CD14-positive monocyte (primary cell): Measurements from ENCODE around the gene PRSS16. TPM values are rescaled to one million over a fixed set of nuclear protein-coding genes. Genes with fewer than 3 reads are reported as not detected.

Experiments used
- DNase-seq, 3 donors: peaks; one replicate each; pipeline ENCODE4 v3.0.0-alpha.2; 2011 to 2022
- H2AFZ ChIP-seq: 2 replicates; pipeline ENCODE4 v1.6.0; 2012; ENCODE audit warnings: mild to moderate bottlenecking, low read depth, low read length, inconsistent platforms; ENCODE audit not compliant: insufficient read depth, poor library complexity, severe bottlenecking
- H3K27ac ChIP-seq, 2 donors: 1 replicate in 1 of 2; 2 replicates in 1 of 2; pipeline ENCODE4 v1.5.1; 2012 to 2013; ENCODE audit warnings: low read length in 2 of 2, control low read depth in 1 of 2, inconsistent platforms in 1 of 2, low read depth in 1 of 2, mild to moderate bottlenecking in 1 of 2
- H3K27me3 ChIP-seq, 2 donors: one replicate each; pipeline versions ENCODE4 v1.6.0 to v1.6.1; 2011 to 2013; ENCODE audit warnings: low read length in 2 of 2; ENCODE audit not compliant: control insufficient read depth in 2 of 2, insufficient read depth in 2 of 2
- H3K36me3 ChIP-seq, 2 donors: replicated peaks in 1 of 2; 1 replicate in 1 of 2; 2 replicates in 1 of 2; pipeline versions ENCODE4 v1.5.1 to v1.6.1; 2012 to 2013; ENCODE audit warnings: low read length in 2 of 2, control low read depth in 1 of 2, inconsistent platforms in 1 of 2, mild to moderate bottlenecking in 1 of 2; ENCODE audit not compliant: insufficient read depth in 2 of 2, control insufficient read depth in 1 of 2
- H3K4me1 ChIP-seq, 2 donors: 1 replicate in 1 of 2; 2 replicates in 1 of 2; pipeline versions ENCODE4 v1.5.1 to v1.6.1; 2012 to 2013; ENCODE audit warnings: low read length in 2 of 2, control low read depth in 1 of 2, inconsistent platforms in 1 of 2, mild to moderate bottlenecking in 1 of 2, moderate library complexity in 1 of 2; ENCODE audit not compliant: insufficient read depth in 2 of 2, control insufficient read depth in 1 of 2
- H3K4me2 ChIP-seq: replicated peaks from 2 replicates; pipeline ENCODE3; 2012; ENCODE audit warnings: low read length, moderate library complexity, mild to moderate bottlenecking; ENCODE audit not compliant: poor library complexity, severe bottlenecking; ENCODE audit errors: extremely low read depth
- H3K4me3 ChIP-seq, 3 experiments: fragments of 200-600 bp in 1 of 3; sonication (generic) in 1 of 3; replicated peaks in 1 of 3; 1 replicate in 2 of 3; 2 replicates in 1 of 3; pipeline ENCODE4 v1.5.1; 2011 to 2013; ENCODE audit warnings: low read length in 3 of 3, mild to moderate bottlenecking in 3 of 3, control low read depth in 2 of 3, low read depth in 2 of 3, inconsistent platforms in 1 of 3, moderate library complexity in 1 of 3
- H3K79me2 ChIP-seq: 2 replicates; pipeline ENCODE4 v1.6.0; 2012; ENCODE audit warnings: mild to moderate bottlenecking, control low read depth, inconsistent platforms, low read length, moderate library complexity; ENCODE audit not compliant: insufficient read depth
- H3K9ac ChIP-seq: 2 replicates; pipeline ENCODE4 v1.6.0; 2017; ENCODE audit warnings: low read length, mild to moderate bottlenecking; ENCODE audit not compliant: insufficient read depth, poor library complexity, severe bottlenecking
- H3K9me3 ChIP-seq, 2 donors: replicated peaks in 1 of 2; 1 replicate in 1 of 2; 2 replicates in 1 of 2; pipeline versions ENCODE4 v1.5.1 to v1.6.1; 2012 to 2013; ENCODE audit warnings: low read length in 2 of 2, control low read depth in 1 of 2; ENCODE audit not compliant: control insufficient read depth in 1 of 2, insufficient read depth in 1 of 2
- H4K20me1 ChIP-seq: 2 replicates; pipeline ENCODE4 v1.6.0; 2012; ENCODE audit warnings: mild to moderate bottlenecking, low read length, control low read depth, moderate library complexity; ENCODE audit not compliant: insufficient read depth
- H3K27ac Mint-ChIP-seq, 7 donors: one replicate each; pipeline ENCODE4 v1.8.0; 2020; ENCODE audit warnings: mild to moderate bottlenecking in 7 of 7, mixed read lengths in 7 of 7, moderate library complexity in 6 of 7, inconsistent platforms in 2 of 7
- H3K27me3 Mint-ChIP-seq, 3 donors: one replicate each; pipeline ENCODE4 v1.8.0; 2021 to 2022; ENCODE audit warnings: low read depth in 3 of 3, mild to moderate bottlenecking in 3 of 3, mixed read lengths in 3 of 3, moderate library complexity in 3 of 3, inconsistent platforms in 1 of 3
- H3K36me3 Mint-ChIP-seq, 2 donors: one replicate each; pipeline ENCODE4 v1.8.0; 2020; ENCODE audit warnings: mixed read lengths in 2 of 2, inconsistent platforms in 1 of 2, mild to moderate bottlenecking in 1 of 2
- H3K4me1 Mint-ChIP-seq: one replicate; pipeline ENCODE4 v1.8.0; 2020; ENCODE audit warnings: mild to moderate bottlenecking, mixed read lengths
- H3K4me3 Mint-ChIP-seq, 2 donors: one replicate each; pipeline ENCODE4 v1.8.0; 2020; ENCODE audit warnings: mild to moderate bottlenecking in 2 of 2, mixed read lengths in 2 of 2, moderate library complexity in 1 of 2
- H3K9me3 Mint-ChIP-seq, 7 donors: one replicate each; pipeline ENCODE4 v1.8.0; 2020 to 2022; ENCODE audit warnings: mixed read lengths in 7 of 7, mild to moderate bottlenecking in 6 of 7, moderate library complexity in 6 of 7, inconsistent platforms in 2 of 7
- WGBS: methylation state at CpG from one replicate; pipeline ENCODE4 v1.1.5; 2013; ENCODE audit warnings: missing lambda C conversion rate; ENCODE audit not compliant: insufficient coverage; 5-methylcytosine and 5-hydroxymethylcytosine counted together
- intact Hi-C, 2 donors: fragments of 100-400 bp; cut with micrococcal nuclease; formaldehyde crosslinking; loops; one replicate each; pipeline versions ENCODE4 v1.15.0 to v1.15.1; 2023
- polyA plus RNA-seq, 3 donors: library from polyadenylated mRNA; depleted of rRNA in 1 of 3; unstranded in 2 of 3; stranded (reverse) in 1 of 3; fragments of 300-500 nt in 2 of 3; fragments of >200 nt in 1 of 3; fragmentation: Illumina TruSeq in 2 of 3; gene quantifications; 1 replicate in 2 of 3; 2 replicates in 1 of 3; pipeline ENCODE4 v1.2.3, GENCODE V29; 2012 to 2021
- TF ChIP-seq, protein P1 (sequence below): fragments of 200-600 bp; IDR thresholded peaks from one replicate; pipeline ENCODE4 v1.8.0; 2022; ENCODE audit warnings: antibody characterized with exemption, mild to moderate bottlenecking

PRSS16 gene
- polyA plus RNA-seq, 3 donors = not detected

DNA sequence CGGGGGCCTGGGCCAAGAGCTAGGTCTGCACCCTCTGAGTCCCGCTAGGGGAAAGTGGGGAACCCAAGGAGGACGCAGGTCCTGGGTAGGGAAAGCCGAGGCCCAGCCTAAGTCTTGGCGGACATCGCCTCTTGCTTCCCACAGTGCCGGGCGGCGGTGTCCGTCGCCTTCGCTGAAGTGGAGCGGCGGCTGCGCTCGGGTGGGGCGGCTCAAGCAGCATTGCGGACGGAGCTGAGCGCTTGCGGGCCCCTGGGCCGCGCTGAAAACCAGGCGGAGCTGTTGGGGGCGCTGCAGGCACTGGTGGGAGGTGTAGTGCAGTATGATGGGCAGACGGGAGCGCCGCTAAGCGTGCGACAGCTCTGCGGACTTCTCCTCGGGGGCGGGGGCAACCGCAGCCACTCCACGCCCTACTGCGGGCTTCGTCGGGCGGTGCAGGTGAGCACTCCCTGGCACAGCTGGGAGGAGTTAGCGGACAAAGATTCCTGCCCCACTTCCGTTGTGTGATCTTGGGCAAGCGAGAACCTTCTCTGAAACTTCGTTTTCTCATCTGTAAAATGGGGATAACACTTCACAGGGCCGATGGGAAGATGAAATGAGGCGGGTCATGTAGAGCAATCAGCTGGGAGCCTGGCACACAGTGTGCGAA lies 4.2 kb downstream of the PRSS16 start:
- H3K27me3 ChIP-seq = peaks cover 50 to 72% of the 10 kb centered on the region in 2 donors
- H3K27me3 Mint-ChIP-seq = peaks cover 12 to 56% (median 25%) of the 10 kb centered on the region in 3 donors
- H4K20me1 ChIP-seq = no peaks in the 10 kb centered on the region
- no peaks in the 10 kb centered on the region for H3K79me2 ChIP-seq
- H3K9me3 Mint-ChIP-seq = peaks cover 2 to 22% (median 8%) of the 10 kb centered on the region in 7 donors
- peak overlapping the region in 1 of 3 experiments; percentile 64 for H3K4me3 ChIP-seq
- H2AFZ ChIP-seq = no peak overlapping the region
- H3K4me2 ChIP-seq = peak overlapping the region; percentile 68
- WGBS = 4% methylated on average over 44 of the region's 46 CpGs
- H3K36me3 ChIP-seq = no peaks in the 10 kb centered on the region
- no peak overlapping the region for H3K27ac ChIP-seq
- no peak overlapping the region for H3K27ac Mint-ChIP-seq
- H3K9me3 ChIP-seq = peaks cover 9 to 24% of the 10 kb centered on the region in 2 donors
- no peak for DNase-seq
- H3K4me1 ChIP-seq = peaks cover 5 to 6% of the 10 kb centered on the region in 2 donors
- H3K9ac ChIP-seq = no peak overlapping the region
- intact Hi-C loops = no loop called here
- peaks cover 0 to 2% of the 10 kb centered on the region in 2 donors for H3K36me3 Mint-ChIP-seq
- TF ChIP-seq, protein P1, sequence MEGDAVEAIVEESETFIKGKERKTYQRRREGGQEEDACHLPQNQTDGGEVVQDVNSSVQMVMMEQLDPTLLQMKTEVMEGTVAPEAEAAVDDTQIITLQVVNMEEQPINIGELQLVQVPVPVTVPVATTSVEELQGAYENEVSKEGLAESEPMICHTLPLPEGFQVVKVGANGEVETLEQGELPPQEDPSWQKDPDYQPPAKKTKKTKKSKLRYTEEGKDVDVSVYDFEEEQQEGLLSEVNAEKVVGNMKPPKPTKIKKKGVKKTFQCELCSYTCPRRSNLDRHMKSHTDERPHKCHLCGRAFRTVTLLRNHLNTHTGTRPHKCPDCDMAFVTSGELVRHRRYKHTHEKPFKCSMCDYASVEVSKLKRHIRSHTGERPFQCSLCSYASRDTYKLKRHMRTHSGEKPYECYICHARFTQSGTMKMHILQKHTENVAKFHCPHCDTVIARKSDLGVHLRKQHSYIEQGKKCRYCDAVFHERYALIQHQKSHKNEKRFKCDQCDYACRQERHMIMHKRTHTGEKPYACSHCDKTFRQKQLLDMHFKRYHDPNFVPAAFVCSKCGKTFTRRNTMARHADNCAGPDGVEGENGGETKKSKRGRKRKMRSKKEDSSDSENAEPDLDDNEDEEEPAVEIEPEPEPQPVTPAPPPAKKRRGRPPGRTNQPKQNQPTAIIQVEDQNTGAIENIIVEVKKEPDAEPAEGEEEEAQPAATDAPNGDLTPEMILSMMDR = no peak
- peaks cover 9% of the 10 kb centered on the region for H3K4me1 Mint-ChIP-seq
- peak overlapping the region; percentile 5 to 71 for H3K4me3 Mint-ChIP-seq

DNA sequence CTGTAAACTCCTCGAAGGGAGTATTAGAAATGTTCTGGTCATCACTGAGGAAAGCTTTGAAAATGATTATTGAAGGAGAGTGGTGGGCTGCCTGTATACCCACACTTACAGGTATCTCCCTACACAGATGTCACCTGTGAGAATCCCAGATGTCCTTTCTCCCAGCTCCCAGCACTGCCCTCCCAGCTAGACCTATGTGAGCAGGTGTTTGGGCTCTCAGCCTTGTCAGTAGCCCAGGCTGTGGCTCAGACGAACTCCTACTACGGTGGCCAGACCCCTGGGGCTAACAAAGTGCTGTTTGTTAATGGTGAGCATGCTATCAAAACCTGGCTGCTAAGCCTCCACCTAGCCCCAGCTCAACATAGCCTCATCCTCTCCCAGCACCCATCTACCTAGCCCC lies 7.1 kb downstream of the PRSS16 start:
- Histone ChIP-seq H3K9ac (no peak overlapping the region), H3K27ac (no peak overlapping the region), H3K4me2 (no peak overlapping the region), H3K9me3 (peaks cover 9 to 24% of the 10 kb centered on the region in 2 donors), H3K79me2 (no peaks in the 10 kb centered on the region), H3K4me3 (no peak overlapping the region), H3K36me3 (no peaks in the 10 kb centered on the region), H3K4me1 (peaks cover 5 to 6% of the 10 kb centered on the region in 2 donors), H3K27me3 (peaks cover 46 to 63% of the 10 kb centered on the region in 2 donors), H4K20me1 (no peaks in the 10 kb centered on the region), H2AFZ (no peak overlapping the region)
- H3K4me3 Mint-ChIP-seq = no peak overlapping the region
- peaks cover 21 to 54% (median 42%) of the 10 kb centered on the region in 3 donors for H3K27me3 Mint-ChIP-seq
- peaks cover 0 to 2% of the 10 kb centered on the region in 2 donors for H3K36me3 Mint-ChIP-seq
- H3K4me1 Mint-ChIP-seq = peaks cover 9% of the 10 kb centered on the region
- intact Hi-C loops = no loop called here
- no peak for DNase-seq
- WGBS = no CpG with 5 or more reads among the region's 3 CpGs
- TF ChIP-seq, protein P1 = no peak
- H3K27ac Mint-ChIP-seq = no peak overlapping the region
- peaks cover 2 to 33% (median 13%) of the 10 kb centered on the region in 7 donors for H3K9me3 Mint-ChIP-seq
